Renal pelvis (tissue), 12 donors: ENCODE data around the gene TTLL11. TPM values are rescaled to one million over a fixed set of nuclear protein-coding genes. Genes with fewer than 3 reads are reported as not detected.

ENCODE experiments used
- DNase-seq: peaks from one replicate; pipeline ENCODE4 v3.0.0-alpha.2; 2013
- long read RNA-seq, 16 experiments: transcript quantifications; one replicate each; lab custom pipeline, GENCODE V29; 2026
- polyA plus RNA-seq, 3 donors: library from polyadenylated mRNA; unstranded; fragments of 120-200 nt; gene quantifications; one replicate each; pipeline ENCODE4 v1.2.1, GENCODE V29; 2013; ENCODE audit not compliant: insufficient read length in 3 of 3

Gene TTLL11
- polyA plus RNA-seq: 1 to 10 TPM; 6.2 to 8.9 (median 8.5) TPM
- long read RNA-seq, donor 1, partial matches to known transcripts: 0 of 5 reads
- long read RNA-seq, donor 1, other reads (novel, unspliced or antisense): 0 of 5 reads
- long read RNA-seq, donor 2, partial matches to known transcripts: 0 of 3 reads
- long read RNA-seq, donor 2, other reads (novel, unspliced or antisense): 0 of 3 reads
- long read RNA-seq, donor 3, partial matches to known transcripts: 0 of 1 reads
- long read RNA-seq, donor 3, other reads (novel, unspliced or antisense): 0 of 1 reads
- long read RNA-seq, donor 4, partial matches to known transcripts: 0 of 5 reads
- long read RNA-seq, donor 4, other reads (novel, unspliced or antisense): 0 of 5 reads
- long read RNA-seq, donor 5, partial matches to known transcripts: 0 of 2 reads
- long read RNA-seq, donor 5, other reads (novel, unspliced or antisense): 0 of 2 reads
- long read RNA-seq, donor 6, partial matches to known transcripts: 0 of 2 reads
- long read RNA-seq, donor 6, other reads (novel, unspliced or antisense): 0 of 2 reads
- long read RNA-seq, donor 7, partial matches to known transcripts: 0 of 1 reads
- long read RNA-seq, donor 7, other reads (novel, unspliced or antisense): 0 of 1 reads
- long read RNA-seq, donor 8: 0 reads
- long read RNA-seq, donor 9, partial matches to known transcripts: 0 of 1 reads
- long read RNA-seq, donor 9, other reads (novel, unspliced or antisense): 0 of 1 reads
- long read RNA-seq, donor 10, partial matches to known transcripts: 0 of 1 reads
- long read RNA-seq, donor 10, other reads (novel, unspliced or antisense): 0 of 1 reads
- long read RNA-seq, donor 11: 0 reads
- long read RNA-seq, donor 12, partial matches to known transcripts: 0 of 2 reads
- long read RNA-seq, donor 12, other reads (novel, unspliced or antisense): 0 of 2 reads
- long read RNA-seq, donor 13, partial matches to known transcripts: 0 of 3 reads
- long read RNA-seq, donor 13, other reads (novel, unspliced or antisense): 0 of 3 reads
- long read RNA-seq, donor 14: 0 reads
- long read RNA-seq, donor 15, partial matches to known transcripts: 0 of 2 reads
- long read RNA-seq, donor 15, other reads (novel, unspliced or antisense): 0 of 2 reads
- long read RNA-seq, donor 16, partial matches to known transcripts: 0 of 3 reads
- long read RNA-seq, donor 16, other reads (novel, unspliced or antisense): 0 of 3 reads

DNA sequence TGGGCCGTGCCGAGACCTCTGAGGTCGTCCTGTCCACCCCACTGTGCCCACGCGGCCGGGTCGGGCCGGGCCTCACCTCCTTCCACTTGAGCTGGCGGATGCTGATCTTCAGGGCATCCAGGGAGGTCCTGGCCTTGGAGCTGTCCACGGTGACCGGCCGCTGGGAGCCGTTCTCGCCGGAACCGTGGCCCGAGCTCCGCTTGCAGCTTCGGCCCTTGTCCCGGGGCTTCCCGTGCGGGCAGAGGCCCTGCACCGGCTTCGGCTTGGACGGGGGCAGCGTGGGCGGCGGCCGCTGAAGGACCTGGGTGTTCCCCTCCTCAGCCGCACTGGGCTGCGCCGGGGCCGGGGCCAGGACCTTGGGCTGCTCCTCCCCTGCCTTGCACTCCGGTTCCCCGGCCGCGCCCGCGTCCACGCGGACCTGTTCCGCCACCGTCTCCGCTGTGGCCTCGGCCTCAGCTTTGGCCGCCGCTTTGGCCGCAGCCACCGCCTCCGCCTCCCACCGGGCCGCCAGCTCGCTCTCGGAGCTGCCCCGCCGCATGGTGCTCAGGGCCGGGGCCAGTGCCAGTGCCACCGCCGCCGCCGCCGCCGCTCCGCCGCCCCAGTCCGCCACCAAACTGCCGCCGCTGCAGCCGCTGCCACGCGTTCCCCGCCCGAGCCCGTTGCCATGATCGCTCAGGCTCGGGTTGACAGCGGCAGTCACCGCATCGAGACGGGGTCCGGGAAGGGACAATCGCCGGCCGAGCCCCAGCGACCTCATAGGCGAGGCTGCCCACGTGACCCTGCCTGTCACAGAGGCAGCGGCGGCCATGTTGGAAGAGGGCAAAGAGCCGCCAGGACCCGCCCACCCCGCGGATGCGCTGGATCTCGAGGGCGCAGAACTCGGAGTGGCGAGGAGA, at the start of gene TTLL11:
TTLL11 (minus strand) TSS at position 698 of the 896 bp plus-strand sequence; CDS start at position 538, 160 bp downstream.
- DNase-seq: peak; percentile 94

- DNase-seq: no peak
These were observed 48.6 kb upstream of the TTLL11 start for GRCh38 chr9:122141671-122142070.

GRCh38 chr9:122140368-122141193, 47.5 kb upstream of the TTLL11 start:
- DNase-seq: no peak

- no peak for DNase-seq
These were observed 45.6 kb upstream of the TTLL11 start for GRCh38 chr9:122138560-122139268.

DNA sequence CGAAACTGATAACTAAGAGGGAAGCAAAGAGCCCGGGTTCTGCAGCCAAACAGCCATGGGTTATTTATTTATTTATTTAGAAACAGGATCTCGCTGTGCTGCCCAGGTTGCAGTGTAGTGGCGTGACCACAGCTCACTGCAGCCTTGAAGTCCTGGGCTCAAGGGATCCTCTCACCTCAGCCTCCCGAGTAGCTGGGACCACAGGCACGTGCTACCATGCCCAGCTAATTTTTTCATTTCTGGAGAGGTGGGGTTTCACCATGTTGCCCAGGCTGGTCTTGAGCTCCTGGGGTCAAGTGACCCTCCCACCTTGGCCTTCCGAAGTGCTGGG, 42.4 kb upstream of the TTLL11 start:
- DNase-seq: no peak

DNA sequence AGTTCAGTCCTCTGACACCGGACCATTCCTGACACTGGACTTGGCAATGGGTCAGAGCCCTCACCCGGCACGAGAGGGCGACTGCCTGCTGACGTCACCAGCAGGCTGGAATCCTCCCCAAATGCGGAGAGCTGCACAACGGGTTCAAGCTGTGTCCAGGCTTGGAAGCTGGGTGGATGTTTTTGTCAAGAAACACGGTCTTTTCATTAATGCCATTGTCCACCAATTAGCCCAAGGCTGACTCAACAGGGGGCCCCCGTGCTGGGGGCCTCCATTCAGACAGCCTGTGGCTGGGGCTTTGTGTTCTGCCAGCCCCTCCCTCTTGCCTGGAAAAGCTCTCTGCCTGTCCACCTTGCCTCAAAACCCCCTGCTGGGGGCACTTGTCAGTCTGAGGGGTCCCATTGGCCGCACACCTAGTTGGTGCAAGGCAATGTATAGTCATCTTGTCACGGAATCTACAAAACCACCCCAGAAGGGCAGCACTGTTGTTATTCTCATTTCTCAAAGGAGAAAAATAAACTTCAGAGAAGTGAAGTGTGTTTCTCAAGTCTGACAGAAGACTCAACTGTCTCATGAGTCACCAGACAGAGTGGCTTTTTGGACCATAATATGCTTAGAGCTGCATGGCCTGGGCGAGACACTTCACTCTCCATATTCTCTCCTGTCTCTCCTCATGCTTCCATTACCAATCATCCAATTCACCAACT, 41.9 kb upstream of the TTLL11 start:
- no peak for DNase-seq

DNA sequence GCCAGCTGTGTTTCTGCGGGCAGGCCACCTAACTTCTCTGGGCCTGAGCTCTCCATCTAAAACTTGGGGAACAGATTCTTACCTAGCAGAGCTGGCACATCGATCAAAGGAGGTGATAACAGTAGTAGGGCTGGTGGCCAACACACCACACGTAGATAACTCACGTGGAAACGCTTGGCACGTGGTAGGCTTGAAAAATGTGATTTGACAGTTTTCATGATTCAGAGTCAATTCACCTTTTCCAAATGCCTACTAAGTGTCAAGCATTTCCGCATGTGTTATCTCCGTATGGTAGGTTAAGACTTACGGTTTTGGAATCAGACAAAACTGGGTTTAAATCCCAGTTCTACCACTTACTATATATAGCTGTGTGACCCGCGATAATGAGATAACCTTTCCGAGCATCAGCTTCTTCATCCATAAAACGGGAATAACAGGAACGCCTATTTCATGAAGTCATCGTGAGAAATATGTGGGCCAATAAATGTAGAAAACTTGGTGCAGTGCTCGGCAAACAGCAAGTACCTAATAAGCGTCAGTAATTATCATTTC, 41.0 kb upstream of the TTLL11 start:
- no peak for DNase-seq

GRCh38 chr9:122133263-122133983, 40.3 kb upstream of the TTLL11 start:
- no peak for DNase-seq

GRCh38 chr9:122132539-122132938, 39.4 kb upstream of the TTLL11 start:
- DNase-seq: no peak

- peak; percentile 45 for DNase-seq
These were observed 38.4 kb upstream of the TTLL11 start for GRCh38 chr9:122131401-122132001.

DNA sequence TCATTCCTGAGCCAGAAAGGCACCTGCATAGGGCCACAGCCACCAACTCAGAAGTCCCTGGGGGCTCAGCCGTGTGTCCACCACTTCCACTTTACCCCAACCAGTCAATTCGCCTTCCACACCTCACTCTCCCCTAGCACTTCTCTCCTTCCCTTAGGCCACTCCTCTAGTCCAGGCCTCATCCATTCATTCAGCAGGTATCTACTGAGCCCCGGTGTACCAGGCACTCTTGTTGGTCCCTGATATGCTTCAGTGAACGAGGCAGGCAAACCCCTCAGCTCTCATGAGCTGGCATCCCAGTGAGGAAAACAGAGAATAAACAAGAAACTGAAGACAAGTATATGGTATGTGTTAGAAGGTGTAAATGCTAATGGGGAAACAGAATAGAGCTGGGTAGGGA, 37.7 kb upstream of the TTLL11 start:
- no peak for DNase-seq

DNA sequence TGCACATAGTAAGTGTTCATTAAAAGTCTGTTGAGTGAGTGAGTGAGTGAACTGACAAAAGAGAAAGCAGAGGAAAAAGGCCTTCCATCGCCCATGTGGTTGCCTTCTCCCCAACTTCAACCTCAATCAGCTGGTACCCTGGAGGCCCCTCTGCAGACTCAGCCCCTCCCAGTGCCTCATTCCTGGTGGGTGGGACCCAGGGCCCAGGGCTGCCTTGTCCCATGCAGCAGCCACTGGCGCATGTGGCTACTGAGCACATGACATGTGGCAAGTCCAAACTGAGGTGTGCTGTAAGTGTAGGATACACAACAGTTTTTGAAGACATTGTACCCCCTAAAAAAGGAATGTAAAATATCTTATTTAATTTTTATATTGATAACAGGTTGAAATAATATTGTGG, 36.9 kb upstream of the TTLL11 start:
- no peak for DNase-seq

DNA sequence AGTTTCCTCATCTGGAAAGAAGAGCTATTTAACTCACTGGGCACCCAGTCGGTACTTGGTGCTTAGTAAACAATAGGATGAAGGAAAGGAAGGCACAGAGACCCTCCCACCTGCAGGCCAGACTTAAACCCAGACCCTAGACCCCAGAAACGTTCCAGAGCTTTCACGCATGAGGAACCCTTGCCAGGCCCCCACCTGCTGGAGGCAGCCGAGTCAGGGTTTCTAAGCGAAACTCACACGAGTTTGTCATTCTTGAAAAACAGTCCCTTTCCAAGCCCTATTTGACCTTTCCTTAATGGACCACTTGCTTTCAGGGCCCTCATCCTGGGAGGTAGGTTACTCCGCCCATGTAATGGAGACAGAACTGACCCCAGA, 35.8 kb upstream of the TTLL11 start:
- no peak for DNase-seq

DNA sequence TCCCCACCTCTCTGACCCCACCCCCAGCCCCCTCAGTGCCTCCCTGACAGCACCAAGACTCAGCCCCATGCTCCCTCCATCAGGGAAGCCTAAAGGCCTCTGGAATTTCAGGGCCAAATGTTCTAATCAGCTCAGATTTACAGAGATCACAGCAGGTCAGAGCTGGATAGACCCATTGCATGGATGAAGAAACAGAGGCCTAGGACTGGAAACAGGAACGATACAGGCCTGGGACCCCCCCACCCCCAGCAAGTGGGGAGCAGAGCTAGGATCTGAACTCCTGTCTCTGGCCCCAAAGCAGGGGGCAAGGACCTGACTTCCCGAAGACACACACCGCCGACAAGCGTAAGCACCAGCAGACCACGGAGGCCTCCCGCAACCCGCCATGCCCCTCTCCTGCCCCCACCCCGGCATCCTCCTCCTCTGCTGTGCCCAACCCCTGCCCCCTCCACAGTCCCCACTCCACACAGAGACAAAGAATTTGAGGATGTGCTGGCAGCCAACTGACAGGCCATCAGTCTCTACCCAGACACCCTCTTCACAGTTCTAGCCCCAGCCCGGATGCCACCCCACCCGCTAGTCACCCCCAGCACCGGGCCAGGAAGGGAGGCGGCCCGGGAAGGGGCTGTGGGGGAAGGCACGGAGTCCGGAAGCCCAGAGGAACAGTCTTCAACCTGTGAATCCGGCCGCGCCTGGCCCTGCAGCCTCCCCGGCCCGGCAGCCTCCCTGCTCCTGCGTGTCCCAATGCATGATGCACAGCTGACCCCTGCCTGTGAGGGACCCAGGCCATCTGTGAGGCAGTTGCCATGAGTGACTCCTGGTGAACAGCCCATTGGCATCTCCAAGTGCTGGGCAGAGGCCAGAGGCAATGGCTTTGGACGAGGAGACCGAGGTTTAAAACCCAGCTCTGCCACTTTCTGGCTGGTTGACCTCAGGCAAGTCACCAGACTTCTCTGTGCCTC, 35.2 kb upstream of the TTLL11 start:
- DNase-seq: no peak

DNA sequence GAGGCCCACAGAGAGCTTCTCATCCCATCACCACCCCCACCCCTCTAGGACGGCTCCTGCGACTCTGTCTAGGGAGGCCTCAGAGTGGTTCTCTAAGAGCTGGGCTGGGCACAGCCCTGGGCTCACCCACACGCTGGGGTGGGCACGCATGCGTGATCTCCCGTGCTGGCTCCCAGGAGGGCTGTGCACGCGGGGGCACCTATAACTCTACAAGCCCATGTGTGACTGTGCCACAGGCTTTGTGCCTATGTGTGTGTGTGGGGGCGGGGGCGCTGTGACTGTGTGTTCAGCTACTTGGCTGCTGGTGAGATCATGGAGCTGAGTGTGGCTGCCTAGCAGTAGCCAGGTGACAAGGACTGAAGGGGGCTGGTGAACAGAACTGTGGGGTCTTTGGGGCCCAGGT, 34.3 kb upstream of the TTLL11 start:
- no peak for DNase-seq
